GM12864 (cell line): ENCODE results near the gene PPP1R3E.
A peak's percentile ranks its signal among the peaks of the same experiment; 100 is the strongest.

Source experiments
- DNase-seq: peaks from one replicate; pipeline ENCODE4 v3.0.0-alpha.2; 2011; ENCODE audit warnings: low read depth
- H3K4me3 ChIP-seq: 2 replicates; pipeline ENCODE4 v1.5.1; 2011; ENCODE audit warnings: mild to moderate bottlenecking, low read depth, low read length, control low read depth
- CTCF ChIP-seq: IDR thresholded peaks from 2 replicates; pipeline ENCODE4 v1.5.1; 2011; ENCODE audit warnings: low read depth, mild to moderate bottlenecking, moderate library complexity, low read length, control low read depth, inconsistent platforms; ENCODE audit errors: missing control alignments

The PPP1R3E gene

GRCh38 chr14:23320584-23321571 lies 18.2 kb upstream of the PPP1R3E start, which contains the start of gene PABPN1:
Gene PABPN1, plus strand, starts transcription at chr14:23321457. Its CDS starts 13 bp downstream, at chr14:23321470.
- TF ChIP-seq CTCF = no peak
- H3K4me3 ChIP-seq = peak within 1 kb of the TSS; percentile 93
- peak; percentile 100 for DNase-seq

- H3K4me3 ChIP-seq = peak overlapping the region; percentile 50
- TF ChIP-seq CTCF = no peak
Measured at GRCh38 chr14:23319746-23320583, 17.3 kb upstream of the PPP1R3E start.

GRCh38 chr14:23316300-23316699 lies 13.6 kb upstream of the PPP1R3E start:
- no peak for TF ChIP-seq CTCF
- no peak overlapping the region for H3K4me3 ChIP-seq
- DNase-seq = no peak

More at GRCh38 chr14:23319746-23320583, 17.3 kb upstream of the PPP1R3E start:
- no peak for DNase-seq

GRCh38 chr14:23310546-23310945 lies 7.9 kb upstream of the PPP1R3E start:
- no peak for DNase-seq
- TF ChIP-seq CTCF = no peak
- H3K4me3 ChIP-seq = no peak overlapping the region

GRCh38 chr14:23308721-23309445 lies 6.2 kb upstream of the PPP1R3E start:
- H3K4me3 ChIP-seq = no peak overlapping the region
- no peak for TF ChIP-seq CTCF
- DNase-seq = no peak
